Muscle of leg (tissue), 11 donors: ENCODE data around the gene STX18. TPM values are rescaled to one million over a fixed set of nuclear protein-coding genes. Genes with fewer than 3 reads are reported as not detected.
"Not testable (repeated sequence)": the region's sequence is repeated elsewhere in the genome, so short reads cannot be mapped to it uniquely, and the experiment has no call there.

Experiments
- DNase-seq: peaks from one replicate; pipeline ENCODE4 v3.0.0; 2013
- H3K27ac ChIP-seq: one replicate; pipeline ENCODE4 v1.5.1; 2013; ENCODE audit warnings: mild to moderate bottlenecking, low read length, control low read depth
- H3K27me3 ChIP-seq: one replicate; pipeline ENCODE4 v1.6.1; 2013; ENCODE audit warnings: low read length; ENCODE audit not compliant: control insufficient read depth, insufficient read depth
- H3K36me3 ChIP-seq: one replicate; pipeline ENCODE4 v1.6.1; 2013; ENCODE audit warnings: low read length; ENCODE audit not compliant: control insufficient read depth, insufficient read depth
- H3K4me1 ChIP-seq: one replicate; pipeline ENCODE4 v1.6.1; 2013; ENCODE audit warnings: low read length; ENCODE audit not compliant: control insufficient read depth, insufficient read depth
- H3K4me3 ChIP-seq: one replicate; pipeline ENCODE4 v1.5.1; 2013; ENCODE audit warnings: low read length, control low read depth
- H3K9me3 ChIP-seq: replicated peaks from 2 replicates; pipeline ENCODE4 v1.6.1; 2013; ENCODE audit warnings: low read depth, low read length; ENCODE audit not compliant: control insufficient read depth
- WGBS: methylation state at CpG from one replicate; pipeline ENCODE4 v1.1.5; 2013; ENCODE audit warnings: missing lambda C conversion rate; ENCODE audit not compliant: insufficient coverage; 5-methylcytosine and 5-hydroxymethylcytosine counted together
- polyA plus RNA-seq, 8 donors: library from polyadenylated mRNA; unstranded; fragments of 120-200 nt; gene quantifications; one replicate each; pipeline versions ENCODE4 v1.2.1 to v1.2.3, GENCODE V29; 2013; ENCODE audit warnings: inconsistent platforms in 1 of 8, low replicate concordance in 1 of 8; ENCODE audit not compliant: insufficient read length in 8 of 8, insufficient read depth in 1 of 8
- total RNA-seq: library from RNA; stranded (reverse); fragments of 120-200 nt; gene quantifications from one replicate; pipeline ENCODE4 v1.2.4, GENCODE V29; 2013

Gene STX18
- total and polyA plus RNA-seq, 9 donors = 22.4 to 30.9 (median 26.7) TPM

DNA sequence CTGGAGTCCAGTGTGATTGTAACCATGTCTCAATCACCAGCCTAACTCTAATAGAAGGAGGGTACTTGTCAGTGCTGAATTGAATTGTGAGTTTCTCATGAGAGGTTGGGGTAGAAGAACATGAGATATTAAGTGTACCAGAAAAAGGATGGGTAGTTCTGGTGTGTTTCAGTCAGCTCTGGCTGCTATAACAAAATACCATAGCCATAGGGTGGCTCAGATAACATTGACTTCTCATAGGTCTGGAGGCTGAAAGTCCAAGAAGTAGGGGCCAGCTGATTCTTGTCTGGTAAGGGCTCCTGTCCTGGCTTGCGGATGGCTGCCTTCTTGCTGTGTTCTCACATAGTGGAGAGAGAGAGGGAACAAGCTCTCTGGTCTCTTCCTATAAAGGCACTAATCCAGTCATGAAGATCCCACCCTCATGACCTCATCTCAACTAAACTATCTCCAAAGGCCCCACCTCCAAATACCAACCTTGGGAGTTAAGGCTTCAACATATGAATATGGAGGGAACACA is 35.6 kb upstream of the STX18 start:
- Histone ChIP-seq H3K27ac (no peak overlapping the region), H3K27me3 (no peaks in the 10 kb centered on the region), H3K4me3 (no peak overlapping the region), H3K9me3 (no peaks in the 10 kb centered on the region), H3K4me1 (peaks cover 11% of the 10 kb centered on the region), H3K36me3 (no peaks in the 10 kb centered on the region)
- WGBS = no CpG with 5 or more reads among the region's 1 CpG
- no peak for DNase-seq

DNA sequence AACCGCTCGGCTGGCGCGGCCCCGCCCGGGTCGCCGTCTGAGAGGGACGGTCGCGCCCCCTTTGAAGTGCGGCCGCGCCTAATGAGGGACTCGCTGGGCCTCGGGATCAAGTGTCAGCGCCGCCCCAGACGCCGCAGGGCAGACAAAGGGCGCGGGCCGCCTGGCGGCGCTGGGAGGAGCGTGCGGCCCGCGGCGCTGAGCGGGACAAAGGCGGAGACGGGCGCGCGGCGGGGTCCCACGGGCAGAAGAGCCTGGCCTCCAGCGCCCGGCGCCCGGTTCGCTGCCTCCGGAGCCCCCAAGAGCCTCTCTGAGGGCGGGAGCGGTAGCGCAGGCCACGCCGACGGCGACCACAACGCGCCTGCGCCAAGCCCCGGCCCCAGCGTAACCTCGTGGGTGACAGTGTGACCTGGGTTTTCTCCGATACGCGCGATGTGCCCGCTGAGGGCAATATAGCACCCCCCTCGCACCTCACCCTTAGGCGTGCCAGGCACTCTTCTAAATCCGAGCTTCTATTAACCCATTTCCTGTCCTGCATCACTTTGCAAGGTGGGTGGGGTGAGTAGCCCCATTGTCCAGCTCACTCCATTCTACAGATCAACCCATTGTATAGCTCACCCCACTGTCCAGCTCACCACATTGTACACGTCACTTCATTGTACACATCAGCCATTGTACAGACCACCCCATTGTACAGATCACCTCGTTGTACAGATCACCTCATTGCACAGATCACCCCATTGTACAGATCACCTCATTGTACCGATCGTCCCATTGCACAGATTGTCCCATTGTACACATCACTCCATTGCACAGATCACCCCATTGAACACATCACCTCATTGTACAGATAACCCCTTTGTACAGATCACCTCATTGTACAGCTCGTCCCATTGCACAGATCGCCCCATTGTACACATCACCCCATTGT is 33.7 kb upstream of the STX18 start:
- H3K9me3 ChIP-seq = no peaks in the 10 kb centered on the region
- H3K27ac ChIP-seq = no peak overlapping the region
- no peaks in the 10 kb centered on the region for H3K27me3 ChIP-seq
- H3K4me3 ChIP-seq = peak overlapping the region; percentile 66
- no peaks in the 10 kb centered on the region for H3K36me3 ChIP-seq
- peak; percentile 79 for DNase-seq
- peaks cover 11% of the 10 kb centered on the region for H3K4me1 ChIP-seq
- WGBS = 9% methylated on average over 71 of the region's 71 CpGs

DNA sequence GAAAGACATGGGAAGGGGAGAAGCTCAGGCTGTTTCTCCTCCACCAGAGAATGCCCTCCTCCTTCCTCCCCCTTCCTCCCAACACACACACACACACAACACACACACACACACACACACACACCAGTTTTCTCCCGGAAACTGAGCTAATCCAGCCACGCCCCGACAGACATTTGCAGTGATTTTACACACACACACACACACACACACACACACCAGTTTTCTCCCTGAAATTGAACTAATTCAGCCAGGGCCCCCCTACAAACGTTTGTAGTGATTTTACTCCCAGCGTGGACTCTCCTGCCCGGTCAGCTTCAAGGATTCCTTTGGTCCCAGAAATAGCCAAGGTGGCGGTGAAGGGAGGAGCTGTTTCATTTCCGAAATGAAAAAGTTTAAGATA is 32.9 kb upstream of the STX18 start:
- Histone ChIP-seq H3K4me3 (peak overlapping the region; percentile 66), H3K36me3 (no peaks in the 10 kb centered on the region), H3K27me3 (no peaks in the 10 kb centered on the region), H3K4me1 (peaks cover 11% of the 10 kb centered on the region), H3K9me3 (no peaks in the 10 kb centered on the region), H3K27ac (no peak overlapping the region)
- peak; percentile 88 for DNase-seq
- 2% methylated on average over 7 of the region's 8 CpGs for whole genome bisulfite sequencing

DNA sequence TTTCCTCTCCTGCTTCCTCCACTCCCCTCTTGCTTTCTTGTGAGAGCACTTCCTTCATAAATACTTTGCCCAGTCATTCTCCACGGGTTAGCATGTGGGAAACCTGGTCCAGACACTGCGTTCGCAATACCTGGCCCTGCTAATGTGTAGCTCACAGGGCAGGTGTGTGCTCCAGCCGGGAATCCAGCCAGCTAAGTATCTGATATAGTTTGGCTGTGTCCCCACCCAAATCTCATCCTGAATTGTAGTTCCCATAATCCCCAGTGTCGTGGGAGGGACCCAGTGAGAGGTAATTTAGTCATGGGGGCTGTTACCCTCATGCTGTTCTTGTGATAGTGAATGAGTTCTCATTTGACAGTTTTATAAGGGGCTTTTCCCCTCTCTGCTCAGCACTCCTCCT is 32.2 kb upstream of the STX18 start:
- H3K36me3 ChIP-seq = no peaks in the 10 kb centered on the region
- 52% methylated on average over 3 of the region's 5 CpGs for WGBS
- no peak overlapping the region for H3K4me3 ChIP-seq
- no peaks in the 10 kb centered on the region for H3K9me3 ChIP-seq
- H3K4me1 ChIP-seq = peaks cover 11% of the 10 kb centered on the region
- no peak overlapping the region for H3K27ac ChIP-seq
- no peaks in the 10 kb centered on the region for H3K27me3 ChIP-seq
- DNase-seq = no peak

DNA sequence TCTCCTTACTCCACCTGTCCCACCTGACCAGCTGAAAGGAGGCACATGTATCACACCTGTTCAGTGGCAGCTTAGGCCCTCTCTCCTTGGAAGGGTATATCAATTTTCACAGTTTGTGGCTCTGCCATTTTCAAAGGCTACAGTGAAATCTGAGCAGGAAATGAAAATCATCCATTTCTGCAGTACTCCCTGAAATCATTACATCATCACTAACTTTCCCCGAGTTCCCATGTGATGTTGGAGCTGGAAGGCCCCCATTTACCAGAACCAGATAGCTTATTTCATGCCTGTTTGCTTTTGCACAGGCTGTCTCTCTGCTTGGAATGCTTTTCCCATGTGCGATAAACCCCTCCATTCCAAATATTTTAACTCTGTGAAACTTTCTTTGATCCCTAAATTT is 31.0 kb upstream of the STX18 start:
- H3K27me3 ChIP-seq = no peaks in the 10 kb centered on the region
- H3K27ac ChIP-seq = no peak overlapping the region
- H3K36me3 ChIP-seq = no peaks in the 10 kb centered on the region
- no peak overlapping the region for H3K4me3 ChIP-seq
- peak; percentile 44 for DNase-seq
- H3K9me3 ChIP-seq = no peaks in the 10 kb centered on the region
- peaks cover 11% of the 10 kb centered on the region for H3K4me1 ChIP-seq
- WGBS = 29% methylated on average over 1 of the region's 2 CpGs

DNA sequence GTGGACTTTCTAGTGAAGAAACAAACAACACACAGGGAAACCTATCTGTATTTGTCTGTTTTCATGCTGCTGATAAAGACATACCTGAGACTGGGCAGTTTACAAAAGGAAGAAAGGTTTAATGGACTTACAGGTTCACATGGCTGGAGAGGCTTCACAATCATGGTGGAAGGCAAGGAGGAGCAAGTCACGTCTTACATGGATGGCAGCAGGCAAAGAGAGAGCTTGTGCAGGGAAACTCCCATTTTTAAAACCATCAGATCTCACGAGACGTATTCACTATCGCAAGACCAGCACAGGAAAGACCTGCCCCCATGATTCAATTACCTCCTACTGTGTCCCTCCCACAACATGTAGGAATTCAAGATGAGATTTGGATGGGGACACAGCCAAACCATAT is 28.0 kb upstream of the STX18 start:
- not testable (repeated sequence) for H3K4me3 ChIP-seq, DNase-seq, H3K4me1 ChIP-seq, H3K36me3 ChIP-seq, H3K27ac ChIP-seq, H3K9me3 ChIP-seq, H3K27me3 ChIP-seq
- WGBS = no CpG with 5 or more reads among the region's 4 CpGs

DNA sequence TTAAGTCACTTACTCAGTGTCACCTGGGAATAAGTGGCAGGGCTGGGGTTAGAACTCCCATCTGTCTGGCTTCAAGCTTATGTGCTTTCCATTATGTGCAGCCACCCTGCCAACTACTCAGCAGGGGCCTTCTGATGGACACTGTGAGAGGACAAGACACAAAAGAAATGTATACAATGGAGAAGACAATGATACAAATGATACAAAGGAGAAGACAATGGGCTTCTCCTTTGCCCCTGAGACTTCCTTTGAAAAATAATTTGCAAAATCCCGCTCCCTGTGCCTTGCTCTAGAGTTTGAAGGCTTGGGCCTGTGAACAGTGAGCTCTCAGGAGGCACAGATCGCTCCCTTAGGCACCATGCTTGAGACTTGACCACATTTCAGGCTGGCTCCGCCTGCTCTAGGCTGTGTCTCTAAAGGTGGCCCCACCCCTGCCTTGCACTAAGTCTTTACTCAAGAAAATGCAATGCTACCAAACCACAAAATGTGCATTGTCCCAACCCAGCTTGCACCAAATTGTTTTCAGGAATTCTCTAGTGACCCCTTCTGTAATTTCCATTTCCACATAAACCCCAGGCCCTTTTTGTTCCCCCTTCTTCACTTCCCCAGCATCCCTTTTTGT is 27.1 kb upstream of the STX18 start:
- 94% methylated on average over 3 of the region's 3 CpGs for WGBS
- Histone ChIP-seq H3K9me3 (no peaks in the 10 kb centered on the region), H3K27ac (no peak overlapping the region), H3K4me3 (no peak overlapping the region), H3K4me1 (no peaks in the 10 kb centered on the region), H3K36me3 (no peaks in the 10 kb centered on the region), H3K27me3 (no peaks in the 10 kb centered on the region)
- DNase-seq = no peak

DNA sequence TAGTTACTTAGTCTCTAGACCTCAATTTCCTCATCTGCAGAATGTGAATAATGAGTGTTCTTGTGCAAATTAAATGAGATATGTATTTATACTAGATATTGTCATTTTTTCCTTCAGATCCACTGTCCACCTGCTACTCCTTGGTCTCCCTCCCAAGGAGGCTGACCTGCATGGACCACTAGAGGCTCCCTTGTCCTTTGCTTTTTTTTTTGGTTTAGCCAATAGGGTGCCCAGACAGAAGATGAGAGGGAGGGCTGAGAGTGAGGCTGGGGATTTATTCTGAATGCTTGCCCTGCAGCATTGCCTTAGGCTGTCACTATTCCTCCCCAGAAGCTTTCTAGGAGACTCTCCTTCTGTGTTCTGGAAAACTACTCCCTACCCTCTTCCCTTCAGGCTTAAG is 24.5 kb upstream of the STX18 start:
- not testable (repeated sequence) for DNase-seq, H3K4me3 ChIP-seq, H3K27ac ChIP-seq, H3K9me3 ChIP-seq, H3K36me3 ChIP-seq, H3K4me1 ChIP-seq, H3K27me3 ChIP-seq

DNA sequence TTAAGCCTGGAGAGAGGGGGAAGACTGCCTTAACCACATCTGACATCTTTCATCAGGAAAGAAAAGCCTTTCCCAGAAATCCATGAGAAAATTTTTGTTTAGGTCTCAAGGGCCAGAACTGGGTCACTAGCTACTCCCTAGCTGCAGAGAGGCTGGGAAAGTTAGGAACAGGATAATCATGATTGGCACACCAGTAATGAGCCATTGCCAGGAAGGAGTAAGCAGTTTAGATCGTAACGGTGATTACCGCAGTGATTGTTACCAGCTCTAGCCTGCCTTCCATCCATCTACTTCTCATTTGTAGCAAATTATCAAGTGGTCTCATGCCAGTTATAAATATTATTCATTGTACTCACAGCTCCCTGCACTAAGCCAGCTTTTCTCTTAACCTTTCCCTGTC is 22.7 kb upstream of the STX18 start:
- no peak overlapping the region for H3K4me3 ChIP-seq
- 47% methylated on average over 3 of the region's 3 CpGs for WGBS
- DNase-seq = no peak
- no peak overlapping the region for H3K27ac ChIP-seq
- H3K27me3 ChIP-seq = no peaks in the 10 kb centered on the region
- H3K9me3 ChIP-seq = no peaks in the 10 kb centered on the region
- no peaks in the 10 kb centered on the region for H3K36me3 ChIP-seq
- H3K4me1 ChIP-seq = no peaks in the 10 kb centered on the region

DNA sequence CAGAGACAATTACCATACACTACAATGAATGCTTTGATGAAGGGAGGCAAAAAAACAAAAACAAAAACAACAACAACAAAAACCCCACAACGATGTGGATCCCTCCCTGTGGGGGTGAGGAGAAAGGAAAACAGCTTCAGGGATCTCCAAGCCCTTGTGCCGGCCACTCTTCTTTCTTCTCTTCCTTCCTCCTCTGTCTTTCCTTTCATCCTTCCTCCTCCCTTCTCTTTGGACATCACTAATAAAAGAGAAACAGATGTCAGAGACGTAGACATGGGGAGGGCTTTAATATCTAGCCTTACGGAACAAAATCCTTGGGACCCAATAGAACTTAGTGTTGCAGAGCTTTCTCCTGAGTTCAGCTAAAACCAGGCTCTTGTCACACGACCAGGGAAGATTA is 18.8 kb upstream of the STX18 start:
- Histone ChIP-seq H3K27me3 (no peaks in the 10 kb centered on the region), H3K36me3 (no peaks in the 10 kb centered on the region), H3K27ac (no peak overlapping the region), H3K9me3 (no peaks in the 10 kb centered on the region), H3K4me1 (no peaks in the 10 kb centered on the region), H3K4me3 (no peak overlapping the region)
- 75% methylated on average over 2 of the region's 5 CpGs for WGBS
- peak; percentile 58 for DNase-seq
